RPMI8226 (cell line): ENCODE measurements around the gene SMARCE1.

Source experiments
- DNase-seq: peaks from one replicate; pipeline ENCODE4 v3.0.0-alpha.2; 2015

The SMARCE1 gene

GRCh38 chr17:40647624-40648383 lies at the start of gene SMARCE1:
Gene SMARCE1, minus strand, starts transcription at chr17:40647818. Its CDS starts 2,016 bp downstream, at chr17:40645802.
- DNase-seq = peak; percentile 77

GRCh38 chr17:40697297-40697696 lies 49.7 kb upstream of the SMARCE1 start:
- no peak for DNase-seq

- no peak for DNase-seq
These were observed 49.0 kb upstream of the SMARCE1 start for GRCh38 chr17:40696651-40697072.

GRCh38 chr17:40695874-40696472 lies 48.4 kb upstream of the SMARCE1 start:
- no peak for DNase-seq

- DNase-seq = no peak
These were observed 47.0 kb upstream of the SMARCE1 start for GRCh38 chr17:40694584-40694983.

GRCh38 chr17:40687106-40687505 lies 39.5 kb upstream of the SMARCE1 start:
- DNase-seq = no peak

GRCh38 chr17:40686192-40686591 lies 38.6 kb upstream of the SMARCE1 start:
- DNase-seq = peak; percentile 48

- DNase-seq = no peak
These were observed 33.4 kb upstream of the SMARCE1 start for GRCh38 chr17:40680998-40681397.

GRCh38 chr17:40679523-40679907 lies 31.9 kb upstream of the SMARCE1 start:
- DNase-seq = no peak

GRCh38 chr17:40678902-40679522 lies 31.4 kb upstream of the SMARCE1 start:
- peak; percentile 35 for DNase-seq

DNA sequence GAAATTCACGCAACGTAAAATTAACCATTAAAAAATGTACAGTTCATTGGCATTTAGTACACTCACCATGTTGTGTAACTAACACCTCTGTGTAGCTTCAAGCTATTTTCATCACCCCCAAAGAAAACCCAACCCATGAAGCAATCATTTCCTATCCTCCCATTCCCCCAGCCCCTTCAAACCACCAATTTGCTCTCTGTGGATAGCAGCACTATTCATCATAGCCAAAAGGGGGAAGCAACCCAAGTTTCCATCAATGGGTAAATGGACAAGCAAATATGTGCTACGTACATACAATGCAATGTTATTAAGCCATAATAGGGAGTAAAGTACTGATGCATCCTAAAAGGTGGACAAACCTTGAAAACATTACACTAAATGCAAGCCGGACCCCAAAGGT lies 28.3 kb upstream of the SMARCE1 start:
- DNase-seq = no peak

DNA sequence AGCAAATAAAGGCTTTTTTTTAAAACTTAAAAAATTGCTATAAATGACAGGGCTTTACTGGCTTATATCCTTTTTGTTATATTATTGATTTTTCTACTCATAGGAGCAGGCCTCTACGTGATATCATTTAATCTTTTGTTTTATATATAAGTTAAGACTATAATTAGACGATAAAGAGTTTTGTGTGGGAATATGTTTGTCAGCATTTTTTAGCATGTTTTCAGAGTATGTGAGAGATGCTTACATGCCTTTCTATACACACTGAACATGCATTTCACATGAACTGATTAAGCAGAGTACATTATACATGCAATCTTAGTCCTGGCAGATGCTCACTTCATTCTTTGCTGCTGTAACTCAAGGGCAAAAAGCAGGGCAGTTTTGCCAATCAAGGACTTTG lies 25.0 kb upstream of the SMARCE1 start:
- no peak for DNase-seq

DNA sequence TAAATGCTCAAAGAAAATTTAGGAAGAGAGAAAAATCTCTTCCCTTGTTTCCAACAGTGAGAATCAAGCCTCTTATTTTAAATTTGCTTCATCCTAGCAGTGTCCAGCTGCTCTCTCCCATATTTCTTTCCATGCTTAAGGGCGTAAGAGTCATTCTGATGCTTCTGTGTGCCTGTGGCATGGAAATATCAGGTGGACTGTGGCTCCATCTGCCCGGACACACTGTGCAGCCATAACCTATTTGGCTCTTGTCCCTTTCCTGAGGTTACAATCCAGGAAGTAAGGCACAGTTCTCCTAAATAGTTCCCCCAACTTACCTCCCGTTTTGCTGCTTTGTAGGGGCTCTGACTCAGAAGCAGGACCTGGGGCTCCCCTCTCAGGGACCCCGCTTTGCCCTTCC lies 23.7 kb upstream of the SMARCE1 start:
- DNase-seq = no peak

- DNase-seq = no peak
These were observed 18.7 kb upstream of the SMARCE1 start for GRCh38 chr17:40666331-40666730.

- no peak for DNase-seq
These were observed 17.1 kb upstream of the SMARCE1 start, which contains the start of gene KRT222 for GRCh38 chr17:40664582-40665333. Gene KRT222, minus strand, starts transcription at chr17:40665177. Its CDS starts 78 bp downstream, at chr17:40665099.

- DNase-seq = no peak
These were observed 15.6 kb upstream of the SMARCE1 start for GRCh38 chr17:40663252-40663651.

GRCh38 chr17:40659911-40660310 lies 12.3 kb upstream of the SMARCE1 start:
- no peak for DNase-seq

DNA sequence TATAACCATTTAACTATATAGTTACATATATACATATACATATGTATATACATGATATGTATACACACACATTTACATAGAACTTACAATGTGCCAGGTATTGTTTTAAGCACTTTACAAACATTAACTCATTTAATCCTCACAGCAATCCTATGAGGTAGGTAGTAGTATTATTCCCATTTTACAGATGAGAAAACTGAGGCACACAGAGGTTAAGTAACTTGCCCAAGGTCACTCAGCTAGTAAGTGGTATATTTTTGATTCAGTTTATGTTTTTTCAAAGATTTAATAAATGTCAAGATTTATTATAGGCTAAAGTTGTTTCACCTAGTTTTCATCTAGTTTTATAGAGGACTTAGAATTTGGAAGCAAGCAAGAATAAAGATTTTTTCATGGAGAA lies 10.8 kb upstream of the SMARCE1 start:
- DNase-seq = no peak

GRCh38 chr17:40651939-40652338 lies 4.3 kb upstream of the SMARCE1 start:
- DNase-seq = no peak

DNA sequence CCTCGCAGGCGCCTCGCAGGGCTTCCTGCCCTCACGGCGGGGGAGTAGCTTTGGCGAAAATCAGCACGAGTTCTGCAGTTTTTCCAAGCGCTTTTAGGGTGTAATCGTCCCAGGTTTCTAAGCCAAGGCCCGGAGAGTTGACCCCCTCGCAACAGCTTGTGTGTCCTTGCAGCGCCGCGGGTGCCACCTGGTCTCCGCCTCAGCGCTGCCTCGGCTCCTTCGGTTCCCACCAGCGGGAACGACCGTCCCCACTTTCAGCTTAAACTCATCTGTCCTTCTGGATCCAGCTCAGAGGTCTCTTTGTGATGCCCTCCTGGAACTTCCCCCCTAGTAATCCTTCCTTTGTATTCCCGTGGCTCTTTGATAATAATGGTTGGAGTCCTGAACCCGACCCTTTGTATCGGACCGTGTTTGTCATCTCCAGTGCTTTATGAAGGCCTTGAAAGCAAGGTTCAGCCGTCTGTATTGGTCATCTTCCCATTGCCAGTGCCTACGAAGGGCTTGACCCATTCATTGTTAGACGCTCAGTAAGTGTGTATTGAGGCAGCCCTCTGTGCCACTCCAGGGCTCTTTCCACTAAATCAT lies 858 bp upstream of the SMARCE1 start:
- DNase-seq = no peak

- peak; percentile 47 for DNase-seq
These were observed 611 bp downstream of the SMARCE1 start for GRCh38 chr17:40646791-40647623.

GRCh38 chr17:40645943-40646342 lies 1.7 kb downstream of the SMARCE1 start:
- no peak for DNase-seq
